Measurements from ENCODE around the gene ARTN. TPM values are rescaled to one million over a fixed set of nuclear protein-coding genes. Genes with fewer than 3 reads are reported as not detected.

ARTN gene
- total and polyA plus RNA-seq, 2 experiments from 2014 or later, result 6.7 to 35.7 TPM

DNA sequence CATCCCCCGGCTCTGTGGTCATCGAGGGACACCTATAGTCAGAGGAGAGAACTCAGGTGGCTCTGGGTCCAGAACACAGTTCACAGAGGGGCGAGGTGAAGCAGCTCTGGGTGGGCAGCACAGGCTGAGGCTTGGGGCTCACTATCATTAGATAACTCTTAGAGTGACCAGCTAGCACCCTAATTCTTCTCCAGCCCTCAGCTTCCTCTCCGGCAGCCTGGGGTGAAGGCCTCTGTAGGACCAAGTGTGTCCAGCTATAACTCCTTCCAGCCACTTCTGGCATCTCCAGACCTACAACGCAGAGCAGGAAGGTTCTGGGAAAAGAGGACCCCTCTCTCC lies 1.4 kb downstream of the ARTN start (continued):
- TF ChIP-seq, protein P1, sequence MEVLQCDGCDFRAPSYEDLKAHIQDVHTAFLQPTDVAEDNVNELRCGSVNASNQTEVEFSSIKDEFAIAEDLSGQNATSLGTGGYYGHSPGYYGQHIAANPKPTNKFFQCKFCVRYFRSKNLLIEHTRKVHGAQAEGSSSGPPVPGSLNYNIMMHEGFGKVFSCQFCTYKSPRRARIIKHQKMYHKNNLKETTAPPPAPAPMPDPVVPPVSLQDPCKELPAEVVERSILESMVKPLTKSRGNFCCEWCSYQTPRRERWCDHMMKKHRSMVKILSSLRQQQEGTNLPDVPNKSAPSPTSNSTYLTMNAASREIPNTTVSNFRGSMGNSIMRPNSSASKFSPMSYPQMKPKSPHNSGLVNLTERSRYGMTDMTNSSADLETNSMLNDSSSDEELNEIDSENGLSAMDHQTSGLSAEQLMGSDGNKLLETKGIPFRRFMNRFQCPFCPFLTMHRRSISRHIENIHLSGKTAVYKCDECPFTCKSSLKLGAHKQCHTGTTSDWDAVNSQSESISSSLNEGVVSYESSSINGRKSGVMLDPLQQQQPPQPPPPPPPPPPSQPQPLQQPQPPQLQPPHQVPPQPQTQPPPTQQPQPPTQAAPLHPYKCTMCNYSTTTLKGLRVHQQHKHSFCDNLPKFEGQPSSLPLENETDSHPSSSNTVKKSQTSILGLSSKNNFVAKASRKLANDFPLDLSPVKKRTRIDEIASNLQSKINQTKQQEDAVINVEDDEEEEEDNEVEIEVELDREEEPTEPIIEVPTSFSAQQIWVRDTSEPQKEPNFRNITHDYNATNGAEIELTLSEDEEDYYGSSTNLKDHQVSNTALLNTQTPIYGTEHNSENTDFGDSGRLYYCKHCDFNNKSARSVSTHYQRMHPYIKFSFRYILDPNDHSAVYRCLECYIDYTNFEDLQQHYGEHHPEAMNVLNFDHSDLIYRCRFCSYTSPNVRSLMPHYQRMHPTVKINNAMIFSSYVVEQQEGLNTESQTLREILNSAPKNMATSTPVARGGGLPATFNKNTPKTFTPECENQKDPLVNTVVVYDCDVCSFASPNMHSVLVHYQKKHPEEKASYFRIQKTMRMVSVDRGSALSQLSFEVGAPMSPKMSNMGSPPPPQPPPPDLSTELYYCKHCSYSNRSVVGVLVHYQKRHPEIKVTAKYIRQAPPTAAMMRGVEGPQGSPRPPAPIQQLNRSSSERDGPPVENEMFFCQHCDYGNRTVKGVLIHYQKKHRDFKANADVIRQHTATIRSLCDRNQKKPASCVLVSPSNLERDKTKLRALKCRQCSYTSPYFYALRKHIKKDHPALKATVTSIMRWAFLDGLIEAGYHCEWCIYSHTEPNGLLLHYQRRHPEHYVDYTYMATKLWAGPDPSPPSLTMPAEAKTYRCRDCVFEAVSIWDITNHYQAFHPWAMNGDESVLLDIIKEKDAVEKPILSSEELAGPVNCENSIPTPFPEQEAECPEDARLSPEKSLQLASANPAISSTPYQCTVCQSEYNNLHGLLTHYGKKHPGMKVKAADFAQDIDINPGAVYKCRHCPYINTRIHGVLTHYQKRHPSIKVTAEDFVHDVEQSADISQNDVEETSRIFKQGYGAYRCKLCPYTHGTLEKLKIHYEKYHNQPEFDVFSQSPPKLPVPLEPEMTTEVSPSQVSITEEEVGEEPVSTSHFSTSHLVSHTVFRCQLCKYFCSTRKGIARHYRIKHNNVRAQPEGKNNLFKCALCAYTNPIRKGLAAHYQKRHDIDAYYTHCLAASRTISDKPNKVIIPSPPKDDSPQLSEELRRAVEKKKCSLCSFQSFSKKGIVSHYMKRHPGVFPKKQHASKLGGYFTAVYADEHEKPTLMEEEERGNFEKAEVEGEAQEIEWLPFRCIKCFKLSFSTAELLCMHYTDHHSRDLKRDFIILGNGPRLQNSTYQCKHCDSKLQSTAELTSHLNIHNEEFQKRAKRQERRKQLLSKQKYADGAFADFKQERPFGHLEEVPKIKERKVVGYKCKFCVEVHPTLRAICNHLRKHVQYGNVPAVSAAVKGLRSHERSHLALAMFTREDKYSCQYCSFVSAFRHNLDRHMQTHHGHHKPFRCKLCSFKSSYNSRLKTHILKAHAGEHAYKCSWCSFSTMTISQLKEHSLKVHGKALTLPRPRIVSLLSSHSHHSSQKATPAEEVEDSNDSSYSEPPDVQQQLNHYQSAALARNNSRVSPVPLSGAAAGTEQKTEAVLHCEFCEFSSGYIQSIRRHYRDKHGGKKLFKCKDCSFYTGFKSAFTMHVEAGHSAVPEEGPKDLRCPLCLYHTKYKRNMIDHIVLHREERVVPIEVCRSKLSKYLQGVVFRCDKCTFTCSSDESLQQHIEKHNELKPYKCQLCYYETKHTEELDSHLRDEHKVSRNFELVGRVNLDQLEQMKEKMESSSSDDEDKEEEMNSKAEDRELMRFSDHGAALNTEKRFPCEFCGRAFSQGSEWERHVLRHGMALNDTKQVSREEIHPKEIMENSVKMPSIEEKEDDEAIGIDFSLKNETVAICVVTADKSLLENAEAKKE (CRISPR knock-in tag; IDR thresholded peaks at IDR 0.05), result no peak
- TF ChIP-seq EZH2phosphoT487 (IDR thresholded peaks at IDR 0.05; ENCODE audit: unreplicated experiment) (no peak), ZNF331 (CRISPR knock-in tag; IDR thresholded peaks at IDR 0.05; ENCODE audit: low read depth) (no peak), CTCF (conservative IDR thresholded peaks at IDR 0.05; ENCODE audit: low read depth in 2 of 2) (no peak), EZH2 (IDR thresholded peaks at IDR 0.05; ENCODE audit: low read depth, unreplicated experiment) (no peak), POLR2AphosphoS5 (IDR thresholded peaks at IDR 0.05; ENCODE audit: low read depth) (no peak), JUNB (IDR thresholded peaks at IDR 0.05; ENCODE audit: unreplicated experiment) (no peak), NANOG (IDR thresholded peaks at IDR 0.05; ENCODE audit: borderline replicate concordance) (no peak)

Data from GM23338 (cell line).